ENCODE results near the gene MORN1.

MORN1 gene

DNA sequence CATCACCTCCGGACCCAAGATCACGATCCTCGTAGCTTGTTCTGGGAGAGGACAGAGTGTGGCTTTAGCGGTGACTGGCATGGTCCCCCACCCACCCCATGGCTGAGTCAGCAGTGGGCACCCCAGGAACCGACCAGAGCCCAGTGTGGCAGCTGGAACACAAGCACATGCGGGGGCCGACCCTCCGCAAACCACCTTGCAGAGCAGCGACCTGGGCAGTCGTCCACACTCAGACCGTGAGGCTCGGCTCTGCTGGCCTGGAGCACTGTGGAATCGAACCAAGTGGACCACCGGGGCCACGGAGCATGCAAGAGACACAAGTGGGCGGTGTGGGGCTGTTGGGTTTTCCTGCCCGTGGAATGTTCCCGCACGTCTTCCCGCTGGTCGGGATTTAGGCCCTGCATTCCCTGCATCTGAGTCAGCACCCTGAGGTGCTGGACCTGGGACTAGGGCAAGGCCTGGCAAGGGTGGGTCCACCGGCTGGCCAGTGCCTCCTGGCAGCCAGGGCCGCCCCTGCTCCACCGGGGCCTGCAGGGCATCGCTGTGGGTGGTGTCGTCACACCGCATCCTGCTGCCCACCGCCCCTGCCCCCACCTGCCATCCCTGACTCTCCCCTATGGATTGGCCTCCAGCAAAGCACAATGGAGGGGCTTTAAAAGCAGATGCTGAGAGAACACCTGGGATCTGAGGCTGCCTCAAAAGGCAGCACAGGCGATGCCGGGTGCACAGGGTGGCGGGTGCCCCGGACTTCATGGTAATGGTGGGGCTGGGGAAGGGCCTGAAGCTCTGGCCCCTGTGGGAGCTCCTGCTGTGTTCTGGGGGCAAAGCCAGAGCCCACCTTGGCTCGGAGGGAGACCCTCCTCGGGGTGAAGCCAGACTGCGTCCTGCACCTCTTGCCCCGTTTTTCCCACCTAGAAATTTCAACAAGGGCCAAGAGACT is 18.5 kb downstream of the MORN1 start:
- no peak for DNase-seq

- DNase-seq: no peak
Observed at GRCh38 chr1:2368053-2368744, 23.2 kb downstream of the MORN1 start.

- DNase-seq: no peak
Observed at GRCh38 chr1:2363847-2364513, 27.4 kb downstream of the MORN1 start.

- no peak for DNase-seq
Observed at GRCh38 chr1:2360588-2361364, 30.6 kb downstream of the MORN1 start.

- no peak for DNase-seq
Observed at GRCh38 chr1:2358651-2359640, 32.4 kb downstream of the MORN1 start.

- DNase-seq: no peak
Observed at GRCh38 chr1:2358072-2358471, 33.3 kb downstream of the MORN1 start.

DNA sequence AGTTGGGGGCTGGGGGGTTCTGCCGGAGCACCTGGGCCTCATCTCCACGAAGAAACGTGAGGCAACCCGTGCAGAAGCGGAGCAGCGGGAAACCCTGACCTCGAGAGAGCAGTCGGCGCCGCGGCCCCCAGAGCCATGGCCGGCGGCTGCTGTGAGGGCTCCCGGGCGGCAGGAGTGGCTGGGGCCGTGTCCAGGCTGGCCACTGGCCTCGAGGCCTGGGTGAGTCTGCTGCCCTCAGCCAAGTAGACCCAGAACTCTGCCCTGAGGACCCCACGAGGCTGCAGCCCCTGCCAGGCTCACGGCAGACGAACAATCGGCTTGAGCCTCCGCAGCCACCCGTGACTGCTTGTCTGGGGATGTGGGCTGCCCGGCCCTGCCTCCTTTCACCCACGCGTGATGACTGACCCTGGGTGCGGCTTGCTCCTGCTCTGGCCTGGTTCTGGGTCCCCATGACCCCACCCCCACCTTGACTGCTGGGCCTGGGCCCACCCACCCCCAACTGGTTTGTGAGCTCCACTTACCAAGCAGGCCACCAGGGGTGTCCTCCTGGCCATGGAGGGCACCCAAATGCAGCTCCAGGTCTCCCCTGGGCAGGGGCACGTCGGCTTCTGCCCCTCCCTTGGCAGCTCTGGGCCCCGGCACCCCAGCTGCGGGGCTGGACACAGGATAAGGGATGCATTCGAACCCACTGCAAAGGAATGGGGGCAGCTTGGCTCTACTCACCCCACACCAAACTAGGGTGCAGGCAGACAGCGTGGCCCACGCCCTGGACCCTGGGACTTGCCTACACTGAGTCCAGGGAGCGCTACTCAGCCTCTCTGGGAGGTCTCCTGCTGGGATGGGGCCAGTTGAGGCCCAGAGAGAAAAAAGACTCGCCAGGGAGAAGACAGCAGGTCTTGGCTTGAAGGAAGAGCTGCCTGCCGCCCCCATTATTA is 34.2 kb downstream of the MORN1 start:
- DNase-seq: no peak

DNA sequence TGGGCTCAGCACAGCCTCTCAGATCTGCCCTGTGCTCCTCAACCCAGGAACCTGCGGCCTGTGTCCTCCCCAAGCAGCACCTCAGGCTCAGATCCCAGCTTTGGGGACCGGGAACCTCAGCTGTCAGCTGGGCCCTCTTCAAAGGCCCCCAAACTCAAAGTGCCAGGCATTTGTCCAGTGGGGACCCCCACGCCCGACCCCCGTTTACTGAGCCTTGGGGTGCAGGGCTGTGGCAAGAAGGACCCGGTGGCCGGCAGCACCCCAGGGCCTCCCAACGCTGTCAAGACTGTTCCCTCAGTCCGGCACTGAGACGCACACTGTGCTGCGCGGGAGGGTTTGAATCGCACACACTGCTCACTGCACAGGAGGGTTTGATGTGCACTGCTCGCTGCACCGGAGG is 35.0 kb downstream of the MORN1 start:
- DNase-seq: no peak

- no peak for DNase-seq
Observed at GRCh38 chr1:2355373-2356261, 35.7 kb downstream of the MORN1 start.

GRCh38 chr1:2354511-2355372 is 36.6 kb downstream of the MORN1 start:
- no peak for DNase-seq

DNA sequence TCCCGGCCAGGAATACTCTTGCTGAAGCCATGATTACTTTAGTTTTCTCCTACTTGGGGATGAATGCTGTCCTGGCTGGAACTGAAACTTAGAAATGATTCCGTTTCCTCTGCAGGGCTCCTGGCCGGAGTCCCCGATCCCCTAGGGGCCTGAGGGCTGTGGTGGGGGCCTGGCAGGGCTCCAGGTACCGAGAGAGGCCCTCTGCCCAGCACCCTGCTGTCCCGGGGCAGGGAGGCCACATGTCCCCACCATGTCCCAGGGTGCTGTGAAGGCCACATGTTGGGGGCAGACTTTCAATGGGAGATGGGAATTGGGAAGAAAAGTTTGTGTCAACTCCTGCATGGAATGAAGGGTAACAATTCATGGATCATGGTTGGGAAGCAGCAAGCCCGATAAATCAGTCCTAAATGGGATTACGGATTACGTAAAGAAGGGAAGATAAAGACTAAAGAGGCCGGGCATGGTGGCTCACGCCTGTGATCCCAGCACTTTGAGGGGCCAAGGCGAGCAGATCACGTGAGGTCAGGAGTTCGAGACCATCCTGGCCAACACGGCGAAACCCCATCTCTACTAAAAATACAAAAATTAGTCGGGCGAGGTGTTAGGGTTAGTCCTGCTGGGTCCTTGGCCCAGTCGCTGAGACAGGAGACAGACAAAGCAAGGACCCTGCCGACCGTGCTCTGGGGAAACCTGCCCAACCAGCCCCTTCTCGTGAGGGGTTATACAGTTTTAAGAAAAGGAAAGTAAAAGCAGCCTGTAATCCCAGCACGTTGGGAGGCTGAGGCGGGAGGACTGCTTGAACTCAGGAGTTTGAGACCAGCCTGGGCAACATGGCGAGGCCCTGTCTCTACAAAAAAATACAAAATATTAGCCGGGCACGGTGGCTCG is 37.6 kb downstream of the MORN1 start:
- no peak for DNase-seq

DNA sequence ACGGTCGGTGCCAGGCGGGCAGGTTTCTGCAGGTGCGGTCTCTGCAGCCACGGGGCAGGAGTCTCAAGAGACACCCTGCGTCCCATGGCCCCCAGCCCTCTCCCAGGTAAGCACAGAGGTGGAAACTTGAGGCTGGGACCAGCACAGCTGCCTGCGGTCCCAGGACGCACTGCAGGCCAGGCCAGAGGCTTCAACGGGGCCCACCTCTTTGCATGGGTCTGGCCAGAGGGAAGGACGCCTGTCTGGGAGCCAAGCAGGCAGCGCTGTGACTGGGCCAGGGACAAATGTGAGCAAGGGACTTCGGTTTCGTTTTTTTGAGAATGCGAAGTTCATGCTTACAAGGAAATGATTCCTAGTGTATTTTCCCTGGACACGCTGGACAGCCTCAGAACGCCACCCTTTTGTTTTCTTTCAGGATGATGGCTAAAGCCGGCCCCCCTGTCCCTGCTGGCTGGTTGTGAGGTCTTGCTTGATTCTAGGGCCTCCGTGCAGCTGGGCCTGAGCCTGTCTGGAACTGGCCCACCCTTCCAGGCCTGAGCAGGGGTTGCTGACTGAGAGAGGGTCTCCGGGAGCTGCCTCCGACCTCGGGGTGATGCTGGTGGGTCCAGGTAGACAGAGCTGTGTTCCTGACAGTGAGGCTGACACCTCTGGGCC is 38.3 kb downstream of the MORN1 start:
- no peak for DNase-seq

- no peak for DNase-seq
Observed at GRCh38 chr1:2352341-2352896, 38.9 kb downstream of the MORN1 start.

GRCh38 chr1:2351723-2352122 is 39.6 kb downstream of the MORN1 start:
- DNase-seq: no peak

GRCh38 chr1:2350911-2351655 is 40.3 kb downstream of the MORN1 start:
- no peak for DNase-seq

- no peak for DNase-seq
Observed at GRCh38 chr1:2350501-2350900, 40.9 kb downstream of the MORN1 start.
